Calu3 (cell line): ENCODE measurements around the gene DDB1. TPM values are rescaled to one million over a fixed set of nuclear protein-coding genes. Genes with fewer than 3 reads are reported as not detected.

Experiments
- BruUV-seq: library from RNA; stranded (reverse); fragments of 400-500 nt; replicated peaks from 2 replicates; lab custom pipeline; 2021; lab: Mats Ljungman, UMichigan
- CTCF ChIA-PET: fragments of 300-600 bp; sonication (Branson Sonifier 250); formaldehyde crosslinking; loops from one replicate; lab custom pipeline; 2022; ENCODE audit warnings: antibody characterized with exemption; lab: Charles Lee
- DNase-seq: peaks from one replicate; pipeline ENCODE4 v3.0.0; 2022
- H3K27ac Mint-ChIP-seq: one replicate; pipeline ENCODE4 v1.8.0; 2022; ENCODE audit warnings: mixed read lengths; ENCODE audit not compliant: unreplicated experiment
- H3K27me3 Mint-ChIP-seq: one replicate; pipeline ENCODE4 v1.8.0; 2022; ENCODE audit warnings: mixed read lengths; ENCODE audit not compliant: unreplicated experiment
- H3K36me3 Mint-ChIP-seq: one replicate; pipeline ENCODE4 v1.8.0; 2022; ENCODE audit warnings: mild to moderate bottlenecking, moderate library complexity, mixed read lengths; ENCODE audit not compliant: insufficient read depth, unreplicated experiment
- H3K4me1 Mint-ChIP-seq: one replicate; pipeline ENCODE4 v1.8.0; 2022; ENCODE audit warnings: mild to moderate bottlenecking, low read depth, mixed read lengths; ENCODE audit not compliant: unreplicated experiment
- H3K4me3 Mint-ChIP-seq: one replicate; pipeline ENCODE4 v1.8.0; 2022; ENCODE audit warnings: mild to moderate bottlenecking, low read depth, moderate library complexity, mixed read lengths; ENCODE audit not compliant: unreplicated experiment
- H3K9me3 Mint-ChIP-seq: one replicate; pipeline ENCODE4 v1.8.0; 2022; ENCODE audit warnings: low read depth, mixed read lengths; ENCODE audit not compliant: unreplicated experiment
- intact Hi-C: fragments of 100-400 bp; cut with micrococcal nuclease; formaldehyde crosslinking; loops from one replicate; pipeline ENCODE4 v1.10.0; 2022; ENCODE audit not compliant: unreplicated experiment
- total RNA-seq: library from RNA; stranded (reverse); gene quantifications from 2 replicates; pipeline ENCODE4 v1.2.3, GENCODE V29; 2022
- TF ChIP-seq, protein P1 (sequence below): fragments of 200-600 bp; IDR thresholded peaks from one replicate; pipeline ENCODE4 v1.8.0; 2022; ENCODE audit warnings: antibody characterized with exemption; ENCODE audit not compliant: unreplicated experiment

Gene DDB1
- total RNA-seq, 1 experiment from 2014 or later, result 193 TPM

DNA sequence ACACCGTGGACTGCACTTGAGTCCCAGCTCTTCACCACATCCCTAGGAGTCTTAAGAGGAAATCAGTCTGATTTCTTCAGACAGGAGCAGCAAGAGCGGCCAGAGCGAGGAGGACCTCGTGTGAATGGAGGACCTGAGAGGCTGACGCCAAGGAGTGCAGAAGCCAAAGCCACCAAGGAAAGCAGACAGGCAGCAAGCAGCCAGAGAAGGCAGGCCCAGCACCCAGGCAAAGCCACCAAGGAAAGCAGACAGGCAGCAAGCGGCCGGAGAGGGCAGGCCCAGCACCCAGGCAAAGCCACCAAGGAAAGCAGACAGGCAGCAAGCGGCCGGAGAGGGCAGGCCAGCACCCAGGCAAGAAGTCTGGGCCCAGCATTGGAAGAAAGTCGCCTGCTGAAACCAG is 17.0 kb upstream of the DDB1 start:
- TF ChIP-seq, protein P1, sequence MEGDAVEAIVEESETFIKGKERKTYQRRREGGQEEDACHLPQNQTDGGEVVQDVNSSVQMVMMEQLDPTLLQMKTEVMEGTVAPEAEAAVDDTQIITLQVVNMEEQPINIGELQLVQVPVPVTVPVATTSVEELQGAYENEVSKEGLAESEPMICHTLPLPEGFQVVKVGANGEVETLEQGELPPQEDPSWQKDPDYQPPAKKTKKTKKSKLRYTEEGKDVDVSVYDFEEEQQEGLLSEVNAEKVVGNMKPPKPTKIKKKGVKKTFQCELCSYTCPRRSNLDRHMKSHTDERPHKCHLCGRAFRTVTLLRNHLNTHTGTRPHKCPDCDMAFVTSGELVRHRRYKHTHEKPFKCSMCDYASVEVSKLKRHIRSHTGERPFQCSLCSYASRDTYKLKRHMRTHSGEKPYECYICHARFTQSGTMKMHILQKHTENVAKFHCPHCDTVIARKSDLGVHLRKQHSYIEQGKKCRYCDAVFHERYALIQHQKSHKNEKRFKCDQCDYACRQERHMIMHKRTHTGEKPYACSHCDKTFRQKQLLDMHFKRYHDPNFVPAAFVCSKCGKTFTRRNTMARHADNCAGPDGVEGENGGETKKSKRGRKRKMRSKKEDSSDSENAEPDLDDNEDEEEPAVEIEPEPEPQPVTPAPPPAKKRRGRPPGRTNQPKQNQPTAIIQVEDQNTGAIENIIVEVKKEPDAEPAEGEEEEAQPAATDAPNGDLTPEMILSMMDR, result no peak
- Mint-ChIP-seq H3K27me3 (no peaks in the 10 kb centered on the region), H3K4me1 (no peaks in the 10 kb centered on the region), H3K4me3 (no peak overlapping the region), H3K9me3 (no peaks in the 10 kb centered on the region), H3K36me3 (peaks cover 10% of the 10 kb centered on the region), H3K27ac (no peak overlapping the region)
- intact Hi-C loops, result no loop called here
- no peak for DNase-seq
- BruUV-seq, result no TSS peak
- CTCF ChIA-PET, result interaction anchor here (0.6 kb wide), 1 partner anchor 191 kb away, joined by 5 read pairs; no protein-coding TSS in a partner anchor

DNA sequence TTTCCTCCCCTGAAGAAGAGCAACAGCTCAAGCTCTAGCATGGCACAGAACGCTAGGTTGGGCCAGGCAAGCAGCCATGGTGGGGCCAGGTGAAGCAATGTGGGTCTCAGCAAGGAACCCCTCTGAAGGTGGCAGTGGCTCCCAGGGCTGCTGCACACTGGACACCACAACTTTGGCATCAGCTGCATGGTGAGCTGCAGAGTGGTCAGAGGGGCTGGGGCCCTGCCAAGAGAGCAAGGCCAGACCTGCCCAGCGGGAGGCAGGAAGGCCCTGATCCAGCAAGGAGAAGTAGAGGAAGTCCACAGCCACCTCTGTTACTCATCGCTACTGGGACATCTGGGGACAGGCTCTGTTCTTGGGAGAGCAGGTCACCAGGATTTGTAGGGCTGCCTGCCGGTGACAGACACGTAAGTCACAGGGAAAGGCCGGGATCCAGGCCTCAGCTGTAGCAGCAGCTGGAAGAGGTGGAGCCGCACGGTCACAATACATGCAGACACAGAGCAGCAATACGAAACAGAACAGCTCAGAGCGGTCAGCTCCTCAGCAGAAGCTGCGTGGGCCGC is 16.4 kb upstream of the DDB1 start:
- no peak for DNase-seq
- CTCF ChIA-PET, result interaction anchor here (1.6 kb wide), 1 partner anchor 13 kb away, joined by 3 read pairs; the partner anchor contains the start of gene TMEM138
- Mint-ChIP-seq H3K4me3 (no peak overlapping the region), H3K27ac (no peak overlapping the region), H3K9me3 (no peaks in the 10 kb centered on the region), H3K4me1 (no peaks in the 10 kb centered on the region), H3K36me3 (peaks cover 10% of the 10 kb centered on the region), H3K27me3 (no peaks in the 10 kb centered on the region)
- intact Hi-C loops, result no loop called here
- no TSS peak for BruUV-seq
- TF ChIP-seq, protein P1, result no peak

DNA sequence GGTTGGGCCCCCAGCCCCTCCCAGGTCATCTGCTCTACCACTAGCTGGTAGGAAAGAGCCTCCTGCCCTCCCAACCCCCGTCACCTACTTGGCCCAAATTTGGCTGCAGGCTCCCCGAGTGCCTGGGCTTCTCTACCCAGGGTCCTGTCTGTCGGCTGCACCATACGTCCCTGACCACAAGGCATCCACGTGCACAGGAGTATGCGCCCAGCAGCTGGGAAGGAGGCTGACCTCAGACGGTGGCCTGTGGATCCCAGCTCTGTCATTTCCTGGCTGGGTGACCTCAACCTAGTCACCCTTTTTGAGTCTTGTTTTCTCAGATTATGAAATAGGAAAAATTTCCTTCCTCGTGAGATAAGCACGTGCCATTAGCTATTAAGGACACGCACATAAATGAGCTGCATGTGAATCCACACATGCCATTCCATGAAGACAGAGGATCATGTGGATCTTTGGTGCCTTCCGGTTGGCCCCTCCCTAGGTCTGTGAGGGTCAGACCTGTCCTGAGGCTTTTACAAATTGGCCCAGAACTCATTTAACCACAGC is 15.1 kb upstream of the DDB1 start:
- Mint-ChIP-seq H3K4me3 (no peak overlapping the region), H3K27me3 (no peaks in the 10 kb centered on the region), H3K9me3 (no peaks in the 10 kb centered on the region), H3K27ac (no peak overlapping the region), H3K4me1 (no peaks in the 10 kb centered on the region), H3K36me3 (peaks cover 10% of the 10 kb centered on the region)
- TF ChIP-seq, protein P1, result no peak
- intact Hi-C loops, result no loop called here
- BruUV-seq, result no TSS peak
- DNase-seq, result no peak
- CTCF ChIA-PET, result interaction anchor here (0.8 to 1.6 kb wide), 2 partner anchors 12 to 15 kb away, joined by 3 to 4 read pairs; partner anchors contain the start of gene TMEM138

DNA sequence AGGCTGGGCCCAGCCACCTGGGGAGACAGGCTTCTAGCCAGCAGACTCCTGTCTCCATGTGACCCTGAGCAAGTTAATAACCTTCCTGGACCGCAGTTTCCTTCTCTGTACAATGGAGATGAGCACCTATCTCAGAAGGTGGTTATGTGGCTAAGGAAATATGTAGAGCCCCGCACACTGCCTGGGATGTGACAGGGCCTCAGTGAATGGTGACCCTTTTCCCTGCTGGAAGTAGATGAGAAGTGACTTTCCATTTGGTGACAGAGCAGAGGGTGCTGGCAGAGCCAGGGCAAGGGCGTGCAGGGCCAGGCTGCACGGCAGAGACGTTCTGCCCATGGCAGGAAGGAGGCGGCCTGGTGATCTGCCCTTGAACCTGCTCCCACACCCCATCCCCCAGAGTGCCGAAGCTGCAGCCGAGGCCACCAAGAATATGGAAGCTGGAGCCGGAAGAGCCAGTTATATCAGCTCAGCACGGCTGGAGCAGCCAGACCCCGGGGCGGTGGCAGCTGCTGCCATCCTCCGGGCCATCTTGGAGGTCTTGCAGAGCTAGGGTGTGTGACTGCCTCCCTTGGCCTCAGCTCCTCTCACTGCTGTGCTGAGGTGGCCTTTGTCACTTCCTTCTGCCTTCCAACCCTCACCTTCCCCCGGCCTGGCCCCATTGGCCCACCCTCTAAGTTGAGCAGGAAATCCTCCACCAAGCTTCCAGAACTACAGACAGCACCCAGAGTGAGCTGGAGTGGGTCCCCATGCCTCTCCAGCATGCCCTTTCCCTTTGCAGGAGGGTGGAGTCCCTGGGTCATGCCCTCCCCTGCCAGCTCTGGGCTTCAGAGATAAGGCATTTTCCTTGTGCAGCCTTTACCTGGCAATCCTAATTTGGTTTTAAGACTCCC is 13.3 kb upstream of the DDB1 start:
- no peak for DNase-seq
- peaks cover 17% of the 10 kb centered on the region for H3K36me3 Mint-ChIP-seq
- H3K9me3 Mint-ChIP-seq, result no peaks in the 10 kb centered on the region
- TF ChIP-seq, protein P1, result no peak
- intact Hi-C loops, result no loop called here
- no peak overlapping the region for H3K27ac Mint-ChIP-seq
- CTCF ChIA-PET, result interaction anchor here (1.0 kb wide), 1 partner anchor 10 kb away, joined by 5 read pairs; no protein-coding TSS in a partner anchor
- BruUV-seq, result no TSS peak
- no peak overlapping the region for H3K4me3 Mint-ChIP-seq
- H3K27me3 Mint-ChIP-seq, result no peaks in the 10 kb centered on the region
- H3K4me1 Mint-ChIP-seq, result no peaks in the 10 kb centered on the region
